Measurements from ENCODE around the gene BPIFA1. TPM values are rescaled to one million over a fixed set of nuclear protein-coding genes. Genes with fewer than 3 reads are reported as not detected.

The BPIFA1 gene
- total RNA-seq, 1 donor, result not detected

- Histone ChIP-seq H3K79me2 (ENCODE audit: insufficient read depth, low read length) (no peaks in the 10 kb centered on the region), H3K36me3 (ENCODE audit: insufficient read depth, low read length) (no peaks in the 10 kb centered on the region)
Observed at GRCh38 chr20:33282196-33282934, 46.6 kb downstream of the BPIFA1 start.

GRCh38 chr20:33282991-33283555, 47.3 kb downstream of the BPIFA1 start, which contains the start of gene BPIFB1:
TSS of gene BPIFB1 (plus strand) at chr20:33283214. CDS start at chr20:33286074, 2,860 bp downstream.
- DNase-seq (ENCODE audit: insufficient read length, low spot score, missing footprints), result no peak
- Histone ChIP-seq H3K9me3 (ENCODE audit: low read depth, low read length) (no peaks in the 10 kb centered on the region), H3K4me3 (ENCODE audit: insufficient read depth, low read length) (no peak within 1 kb of the TSS), H3K79me2 (ENCODE audit: insufficient read depth, low read length) (no peaks in the 10 kb centered on the region), H3K4me1 (ENCODE audit: insufficient read depth, low read length) (no peaks in the 10 kb centered on the region), H3K27me3 (ENCODE audit: insufficient read depth, low read length) (peaks cover 39% of the 10 kb centered on the region), H4K20me1 (ENCODE audit: insufficient read depth, low read length) (no peaks in the 10 kb centered on the region), H3K4me2 (ENCODE audit: insufficient read depth, low read length) (no peak within 1 kb of the TSS), H3K27ac (ENCODE audit: low read depth, low read length) (no peak within 1 kb of the TSS), H2AFZ (ENCODE audit: low read length) (no peak within 1 kb of the TSS), H3K36me3 (ENCODE audit: insufficient read depth, low read length) (no peaks in the 10 kb centered on the region)
- no peak for TF ChIP-seq CTCF (IDR thresholded peaks at IDR 0.05; ENCODE audit: extremely low read depth, low read depth, low read length)

More at GRCh38 chr20:33282196-33282934, 46.6 kb downstream of the BPIFA1 start:
- Histone ChIP-seq H3K4me3 (ENCODE audit: insufficient read depth, low read length) (no peak overlapping the region), H3K4me2 (ENCODE audit: insufficient read depth, low read length) (no peak overlapping the region), H3K27ac (ENCODE audit: low read depth, low read length) (no peak overlapping the region), H3K4me1 (ENCODE audit: insufficient read depth, low read length) (no peaks in the 10 kb centered on the region), H4K20me1 (ENCODE audit: insufficient read depth, low read length) (no peaks in the 10 kb centered on the region), H3K27me3 (ENCODE audit: insufficient read depth, low read length) (peaks cover 46% of the 10 kb centered on the region), H2AFZ (ENCODE audit: low read length) (no peak overlapping the region), H3K9me3 (ENCODE audit: low read depth, low read length) (no peaks in the 10 kb centered on the region)
- TF ChIP-seq CTCF (IDR thresholded peaks at IDR 0.05; ENCODE audit: extremely low read depth, low read depth, low read length), result no peak
- no peak for DNase-seq (ENCODE audit: insufficient read length, low spot score, missing footprints)

DNA sequence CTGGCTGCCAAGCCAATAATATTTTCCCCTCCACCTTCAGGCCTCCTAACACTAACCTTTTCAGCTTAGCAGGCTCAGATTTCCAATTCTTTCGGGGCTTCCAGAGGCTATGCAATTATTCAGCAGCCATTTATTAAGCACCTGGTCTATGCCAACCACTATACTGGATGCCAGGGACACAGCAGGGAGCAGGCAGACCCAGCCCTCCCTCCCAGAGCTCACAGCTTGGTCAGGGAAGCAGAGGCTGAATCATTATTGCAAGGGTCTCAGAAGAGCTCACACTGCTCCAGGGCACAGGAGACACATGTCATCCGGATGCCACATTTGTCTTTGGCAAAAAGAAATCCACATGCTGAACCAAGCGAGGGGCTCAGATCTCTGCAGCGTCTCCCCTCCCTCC, 48.5 kb downstream of the BPIFA1 start:
- H3K36me3 ChIP-seq (ENCODE audit: insufficient read depth, low read length), result no peaks in the 10 kb centered on the region
- no peaks in the 10 kb centered on the region for H3K4me1 ChIP-seq (ENCODE audit: insufficient read depth, low read length)
- no peak overlapping the region for H3K4me3 ChIP-seq (ENCODE audit: insufficient read depth, low read length)
- no peak overlapping the region for H3K4me2 ChIP-seq (ENCODE audit: insufficient read depth, low read length)
- no peak overlapping the region for H3K27ac ChIP-seq (ENCODE audit: low read depth, low read length)
- H4K20me1 ChIP-seq (ENCODE audit: insufficient read depth, low read length), result no peaks in the 10 kb centered on the region
- no peaks in the 10 kb centered on the region for H3K79me2 ChIP-seq (ENCODE audit: insufficient read depth, low read length)
- H3K27me3 ChIP-seq (ENCODE audit: insufficient read depth, low read length), result peaks cover 28% of the 10 kb centered on the region
- H2AFZ ChIP-seq (ENCODE audit: low read length), result no peak overlapping the region
- TF ChIP-seq CTCF (IDR thresholded peaks at IDR 0.05; ENCODE audit: extremely low read depth, low read depth, low read length), result no peak
- no peak for DNase-seq (ENCODE audit: insufficient read length, low spot score, missing footprints)
- H3K9me3 ChIP-seq (ENCODE audit: low read depth, low read length), result no peaks in the 10 kb centered on the region

- H3K4me3 ChIP-seq (ENCODE audit: insufficient read depth, low read length), result no peak overlapping the region
- no peaks in the 10 kb centered on the region for H3K79me2 ChIP-seq (ENCODE audit: insufficient read depth, low read length)
- H3K27ac ChIP-seq (ENCODE audit: low read depth, low read length), result no peak overlapping the region
- TF ChIP-seq CTCF (IDR thresholded peaks at IDR 0.05; ENCODE audit: extremely low read depth, low read depth, low read length), result no peak
- no peaks in the 10 kb centered on the region for H4K20me1 ChIP-seq (ENCODE audit: insufficient read depth, low read length)
- no peak for DNase-seq (ENCODE audit: insufficient read length, low spot score, missing footprints)
- no peak overlapping the region for H2AFZ ChIP-seq (ENCODE audit: low read length)
- H3K36me3 ChIP-seq (ENCODE audit: insufficient read depth, low read length), result no peaks in the 10 kb centered on the region
- H3K9me3 ChIP-seq (ENCODE audit: low read depth, low read length), result no peaks in the 10 kb centered on the region
- no peaks in the 10 kb centered on the region for H3K4me1 ChIP-seq (ENCODE audit: insufficient read depth, low read length)
- peaks cover 29% of the 10 kb centered on the region for H3K27me3 ChIP-seq (ENCODE audit: insufficient read depth, low read length)
- no peak overlapping the region for H3K4me2 ChIP-seq (ENCODE audit: insufficient read depth, low read length)
Observed at GRCh38 chr20:33284937-33285336, 49.1 kb downstream of the BPIFA1 start.

Data from osteoblast (primary cell).